Mucosa of descending colon (tissue), 3 donors: ENCODE results near the gene APBA2. TPM values are rescaled to one million over a fixed set of nuclear protein-coding genes. Genes with fewer than 3 reads are reported as not detected.

Experiments
- ATAC-seq: fragments of 200-7000 bp; cut with Tn5 transposase; one replicate; pipeline ENCODE4 v1.9.1; 2020; ENCODE audit warnings: mild to moderate bottlenecking, moderate library complexity
- DNase-seq, 3 donors: peaks; one replicate each; pipeline ENCODE4 v3.0.0-alpha.2; 2020
- H3K36me3 ChIP-seq: fragments of 200-600 bp; one replicate; pipeline ENCODE4 v1.8.0; 2021; ENCODE audit warnings: low read depth, mild to moderate bottlenecking
- H3K4me1 ChIP-seq: fragments of 200-600 bp; one replicate; pipeline ENCODE4 v1.8.0; 2021; ENCODE audit warnings: low read depth, mild to moderate bottlenecking
- H3K4me3 ChIP-seq: fragments of 200-600 bp; one replicate; pipeline ENCODE4 v1.8.0; 2021; ENCODE audit warnings: mild to moderate bottlenecking
- H3K9me3 ChIP-seq: fragments of 200-600 bp; one replicate; pipeline ENCODE4 v1.8.0; 2021; ENCODE audit warnings: mild to moderate bottlenecking
- intact Hi-C, 2 donors: fragments of 100-400 bp; cut with DNase I in 1 of 2; cut with micrococcal nuclease in 1 of 2; formaldehyde crosslinking; loops; one replicate each; pipeline versions ENCODE4 v1.11.0 to v1.11.1; 2022; cut with DNase I, micrococcal nuclease
- total RNA-seq, 3 donors: library from RNA; stranded (reverse); fragmentation: NEBNext Ultra II Directional in 2 of 3; extraction: Animal tissue kit (Norgen Biotek cat#: 25700) in 2 of 3; gene quantifications; one replicate each; pipeline versions ENCODE4 v1.2.1 to v1.2.4, GENCODE V29; 2021 to 2023
- TF ChIP-seq, protein P1 (sequence below): fragments of 200-600 bp; IDR thresholded peaks from one replicate; pipeline ENCODE4 v1.8.0; 2022; ENCODE audit warnings: antibody characterized with exemption, mild to moderate bottlenecking
- donor health status: DM: no; HTN: no; CAD: no; lungs with moderate emphysema.
- donor health status: DM: no; HTN: no; CAD: no.
- donor health status: DM: no; HTN: yes; CAD: no.

APBA2 gene
- total RNA-seq, 3 donors from 2014 or later: 0.69 to 2.0 (median 1.2) TPM

DNA sequence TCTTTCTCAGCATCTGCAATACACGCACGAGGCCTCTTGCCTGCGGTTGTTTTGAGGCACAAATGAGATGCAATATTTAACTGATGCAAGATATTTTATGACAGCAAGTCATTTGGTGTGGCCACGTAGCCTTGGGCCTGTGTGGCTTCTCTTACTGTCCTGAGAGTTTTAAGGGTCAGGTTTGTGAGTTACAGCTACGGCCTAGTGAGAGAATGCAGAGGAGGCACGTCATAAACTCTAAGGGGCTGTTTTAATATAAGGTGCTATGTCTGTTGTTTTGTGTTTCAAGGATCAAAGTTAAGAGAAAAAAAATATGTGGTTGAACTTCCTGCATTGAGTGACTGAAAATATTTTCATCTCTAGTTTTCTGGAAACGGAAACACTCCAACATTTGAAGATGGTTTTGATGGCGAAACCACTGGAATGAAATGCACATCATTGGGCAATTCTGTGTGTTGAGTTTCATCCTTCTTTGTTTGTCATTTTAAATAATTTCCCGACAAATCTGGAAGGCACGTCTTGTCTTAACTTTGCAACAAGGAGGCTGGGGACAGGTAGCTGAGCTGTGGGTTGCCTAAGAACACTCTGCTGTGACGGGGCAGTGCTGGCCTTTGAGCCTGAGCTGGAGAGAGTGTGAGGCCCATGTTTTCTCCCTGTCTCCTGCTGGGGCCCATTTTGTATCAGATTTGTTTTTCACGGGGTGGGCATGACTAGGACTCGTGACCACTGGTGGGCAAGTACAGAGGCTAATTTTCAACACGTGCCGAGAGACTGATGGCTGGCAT lies 5.1 kb downstream of the APBA2 start:
- intact Hi-C loops: no loop called here
- no peaks in the 10 kb centered on the region for H3K9me3 ChIP-seq
- H3K4me3 ChIP-seq: no peak overlapping the region
- no peaks in the 10 kb centered on the region for H3K36me3 ChIP-seq
- ATAC-seq (no peak), DNase-seq (no peak)
- TF ChIP-seq, protein P1, sequence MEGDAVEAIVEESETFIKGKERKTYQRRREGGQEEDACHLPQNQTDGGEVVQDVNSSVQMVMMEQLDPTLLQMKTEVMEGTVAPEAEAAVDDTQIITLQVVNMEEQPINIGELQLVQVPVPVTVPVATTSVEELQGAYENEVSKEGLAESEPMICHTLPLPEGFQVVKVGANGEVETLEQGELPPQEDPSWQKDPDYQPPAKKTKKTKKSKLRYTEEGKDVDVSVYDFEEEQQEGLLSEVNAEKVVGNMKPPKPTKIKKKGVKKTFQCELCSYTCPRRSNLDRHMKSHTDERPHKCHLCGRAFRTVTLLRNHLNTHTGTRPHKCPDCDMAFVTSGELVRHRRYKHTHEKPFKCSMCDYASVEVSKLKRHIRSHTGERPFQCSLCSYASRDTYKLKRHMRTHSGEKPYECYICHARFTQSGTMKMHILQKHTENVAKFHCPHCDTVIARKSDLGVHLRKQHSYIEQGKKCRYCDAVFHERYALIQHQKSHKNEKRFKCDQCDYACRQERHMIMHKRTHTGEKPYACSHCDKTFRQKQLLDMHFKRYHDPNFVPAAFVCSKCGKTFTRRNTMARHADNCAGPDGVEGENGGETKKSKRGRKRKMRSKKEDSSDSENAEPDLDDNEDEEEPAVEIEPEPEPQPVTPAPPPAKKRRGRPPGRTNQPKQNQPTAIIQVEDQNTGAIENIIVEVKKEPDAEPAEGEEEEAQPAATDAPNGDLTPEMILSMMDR: no peak
- peaks cover 3% of the 10 kb centered on the region for H3K4me1 ChIP-seq

DNA sequence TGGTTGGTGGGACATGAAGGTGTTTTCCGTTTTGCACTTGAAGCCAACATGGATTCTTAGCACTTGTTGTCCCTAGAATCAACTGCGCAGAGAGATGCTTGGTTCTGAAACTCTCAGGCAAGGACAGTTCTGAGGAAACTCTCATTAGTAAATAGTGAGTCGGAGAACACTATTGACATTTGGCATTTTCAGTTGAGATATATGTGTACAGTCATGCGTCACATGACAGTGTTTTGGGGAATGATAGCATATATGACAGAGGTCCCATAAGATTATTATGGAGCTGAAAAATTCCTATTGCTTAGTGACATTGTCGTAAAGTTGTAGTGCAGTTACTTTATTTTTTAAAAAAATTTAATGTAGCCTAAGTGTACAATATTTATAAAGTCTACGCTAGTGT lies 5.8 kb downstream of the APBA2 start:
- DNase-seq (no peak), ATAC-seq (no peak)
- Histone ChIP-seq H3K36me3 (no peaks in the 10 kb centered on the region), H3K4me1 (peaks cover 1% of the 10 kb centered on the region), H3K9me3 (no peaks in the 10 kb centered on the region), H3K4me3 (no peak overlapping the region)
- TF ChIP-seq, protein P1: no peak
- intact Hi-C loops: no loop called here

DNA sequence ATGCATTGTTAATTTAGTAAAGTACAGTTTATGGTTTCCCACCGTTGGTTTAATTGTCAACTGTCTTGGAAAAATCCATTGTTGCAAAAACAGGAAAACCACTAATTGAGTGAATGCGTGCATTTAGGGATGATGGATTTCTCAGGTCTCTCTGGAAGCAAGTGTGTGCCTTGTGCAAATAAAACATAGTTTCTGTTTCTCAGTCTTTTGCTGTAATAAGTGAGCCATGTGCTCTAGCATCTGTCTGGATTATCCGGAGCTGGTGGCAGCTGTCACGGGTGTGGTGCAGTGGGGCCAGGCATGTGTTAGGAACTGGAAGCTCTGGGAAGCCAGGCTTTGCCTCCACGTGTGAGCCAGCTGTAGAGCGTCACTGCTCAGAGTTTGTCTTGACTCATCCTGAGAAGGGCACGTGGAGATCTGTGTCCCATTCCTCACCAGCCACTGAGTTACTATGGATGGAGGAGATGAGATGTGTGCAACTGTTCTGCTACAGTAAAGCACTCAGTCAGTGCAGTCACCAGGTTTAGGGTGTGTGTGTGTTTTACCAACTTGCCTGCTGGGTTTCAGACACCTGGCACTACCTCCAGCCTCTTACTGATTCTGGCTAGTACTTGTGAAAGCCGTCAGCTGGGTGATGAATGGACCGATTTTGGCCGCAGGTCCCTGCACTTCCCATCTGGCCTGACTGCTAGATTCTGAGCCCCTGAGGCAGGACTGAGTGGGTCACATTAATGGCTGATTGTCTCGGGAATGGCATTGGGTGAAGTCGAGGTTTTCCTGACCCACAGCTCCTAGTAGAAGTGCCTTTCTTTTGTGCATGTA lies 7.2 kb downstream of the APBA2 start:
- intact Hi-C loops: no loop called here
- Histone ChIP-seq H3K4me3 (no peak overlapping the region), H3K9me3 (no peaks in the 10 kb centered on the region), H3K4me1 (no peaks in the 10 kb centered on the region), H3K36me3 (no peaks in the 10 kb centered on the region)
- TF ChIP-seq, protein P1: no peak
- no peak for ATAC-seq
- no peak for DNase-seq

DNA sequence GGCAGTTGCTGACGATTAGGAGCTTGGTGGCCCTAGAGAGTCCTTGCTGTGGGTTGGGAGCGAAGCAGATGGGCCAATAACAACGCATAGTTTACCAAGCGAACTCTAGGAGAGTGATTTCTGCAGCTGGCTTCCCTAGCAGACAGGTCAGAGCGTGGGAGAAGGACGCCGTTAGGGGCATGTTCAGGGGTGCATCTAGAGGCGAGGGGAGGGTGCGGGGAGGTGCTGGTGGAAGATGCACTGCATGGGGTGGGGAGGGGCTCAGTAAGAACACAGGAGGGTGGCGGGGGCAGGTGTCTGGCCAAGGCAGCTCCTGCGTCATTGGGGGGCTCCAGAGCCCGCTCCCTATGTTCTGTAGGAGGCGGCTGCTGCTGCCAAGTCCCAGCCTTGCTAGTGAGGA lies 8.9 kb downstream of the APBA2 start:
- intact Hi-C loops: no loop called here
- no peak for DNase-seq
- no peaks in the 10 kb centered on the region for H3K4me1 ChIP-seq
- ATAC-seq: no peak
- no peaks in the 10 kb centered on the region for H3K9me3 ChIP-seq
- no peak overlapping the region for H3K4me3 ChIP-seq
- TF ChIP-seq, protein P1: no peak
- no peaks in the 10 kb centered on the region for H3K36me3 ChIP-seq

DNA sequence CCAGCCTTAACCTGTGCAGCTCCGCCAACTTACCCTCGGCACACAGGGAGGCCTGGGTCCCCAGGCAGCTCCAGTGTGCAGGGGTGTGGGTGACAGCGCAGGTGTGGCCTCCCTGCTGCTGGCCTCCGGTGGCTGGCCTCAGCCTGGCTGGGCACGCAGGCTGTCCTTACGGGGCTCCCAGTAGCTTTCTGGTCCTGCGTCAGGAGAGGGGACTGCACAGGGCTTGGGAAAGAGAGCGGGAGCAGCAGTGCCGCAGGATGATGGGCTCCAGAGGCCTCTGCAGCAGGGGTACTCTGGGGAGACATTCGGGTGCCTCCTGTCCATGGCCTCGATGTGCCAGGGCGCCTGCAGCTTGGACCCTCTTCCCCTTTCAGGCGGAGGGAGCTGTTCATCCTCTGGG lies 9.4 kb downstream of the APBA2 start:
- TF ChIP-seq, protein P1: no peak
- Histone ChIP-seq H3K9me3 (no peaks in the 10 kb centered on the region), H3K4me3 (no peak overlapping the region), H3K4me1 (no peaks in the 10 kb centered on the region), H3K36me3 (no peaks in the 10 kb centered on the region)
- no peak for DNase-seq
- ATAC-seq: no peak
- intact Hi-C loops: no loop called here
